SU-DHL-6 (cell line): ENCODE results near the gene ABCB8.

Experiments
- H2AFZ ChIP-seq: fragments of 200-600 bp; sonication (generic); 2 replicates; pipeline ENCODE4 v1.6.1; 2014; ENCODE audit warnings: low read depth, mild to moderate bottlenecking, moderate library complexity, mixed read lengths, antibody characterized with exemption, low read length; ENCODE audit not compliant: severe bottlenecking
- H3F3A ChIP-seq: fragments of 200-600 bp; shearing (Covaris generic); 2 replicates; pipeline ENCODE4 v1.6.0; 2016; ENCODE audit warnings: antibody characterized with exemption, mild to moderate bottlenecking; ENCODE audit not compliant: insufficient read depth
- H3K27ac ChIP-seq: fragments of 200-600 bp; sonication (generic); 2 replicates; pipeline ENCODE4 v1.5.1; 2016; ENCODE audit warnings: low read depth, mild to moderate bottlenecking, low read length, moderate library complexity, mixed read lengths
- H3K27me3 ChIP-seq: fragments of 200-600 bp; sonication (generic), shearing (Covaris generic); 2 replicates; pipeline ENCODE4 v1.6.0; 2014; ENCODE audit warnings: mild to moderate bottlenecking, low read length
- H3K36me3 ChIP-seq: fragments of 200-600 bp; sonication (generic); 2 replicates; pipeline ENCODE4 v1.6.1; 2014; ENCODE audit warnings: mild to moderate bottlenecking, low read length, mixed read lengths
- H3K4me2 ChIP-seq: fragments of 300-600, 200-600 bp; shearing (Covaris generic), sonication (generic); 2 replicates; pipeline ENCODE4 v1.6.0; 2014; ENCODE audit warnings: low read length, low read depth, mild to moderate bottlenecking; ENCODE audit not compliant: poor library complexity, severe bottlenecking
- H3K4me3 ChIP-seq: fragments of 200-600 bp; sonication (generic); 2 replicates; pipeline ENCODE4 v1.5.1; 2014; ENCODE audit warnings: antibody characterized with exemption, low read length, mild to moderate bottlenecking, mixed read lengths; ENCODE audit not compliant: insufficient read depth, poor library complexity, severe bottlenecking
- H3K79me2 ChIP-seq: fragments of 200-600 bp; sonication (generic); 2 replicates; pipeline ENCODE4 v1.6.1; 2014; ENCODE audit warnings: mild to moderate bottlenecking, low read length, moderate library complexity; ENCODE audit not compliant: insufficient read depth
- H3K9ac ChIP-seq: fragments of 200-600 bp; sonication (generic); 2 replicates; pipeline ENCODE4 v1.7.0; 2014; ENCODE audit warnings: mild to moderate bottlenecking, low read length
- H3K9me2 ChIP-seq: fragments of 200-600 bp; sonication (generic); replicated peaks from 2 replicates; pipeline ENCODE4 v1.6.1; 2014; ENCODE audit warnings: low read length; ENCODE audit not compliant: insufficient read depth
- H3K9me3 ChIP-seq: fragments of 200-600 bp; sonication (generic); 2 replicates; pipeline ENCODE4 v1.6.1; 2014; ENCODE audit warnings: low read length, mixed read lengths; ENCODE audit not compliant: insufficient read depth
- H4K20me1 ChIP-seq: fragments of 200-600 bp; sonication (generic); 2 replicates; pipeline ENCODE4 v1.6.1; 2014; ENCODE audit warnings: low read depth, mild to moderate bottlenecking, antibody characterized with exemption, low read length, moderate library complexity, mixed read lengths
- EZH2phosphoT487 ChIP-seq: fragments of 200-600 bp; sonication (generic), shearing (Covaris generic); conservative IDR thresholded peaks from 2 replicates; pipeline ENCODE4 v1.6.1; 2018; ENCODE audit warnings: mild to moderate bottlenecking, antibody characterized with exemption, low read length, moderate library complexity, mixed read lengths
- TF ChIP-seq, protein P1 (sequence below): fragments of 200-600 bp; sonication (generic); IDR thresholded peaks from one replicate; pipeline ENCODE4 v1.5.1; 2017; ENCODE audit warnings: antibody characterized with exemption, mild to moderate bottlenecking, low read length, moderate library complexity; ENCODE audit not compliant: insufficient read depth, poor library complexity, severe bottlenecking

ABCB8 gene

DNA sequence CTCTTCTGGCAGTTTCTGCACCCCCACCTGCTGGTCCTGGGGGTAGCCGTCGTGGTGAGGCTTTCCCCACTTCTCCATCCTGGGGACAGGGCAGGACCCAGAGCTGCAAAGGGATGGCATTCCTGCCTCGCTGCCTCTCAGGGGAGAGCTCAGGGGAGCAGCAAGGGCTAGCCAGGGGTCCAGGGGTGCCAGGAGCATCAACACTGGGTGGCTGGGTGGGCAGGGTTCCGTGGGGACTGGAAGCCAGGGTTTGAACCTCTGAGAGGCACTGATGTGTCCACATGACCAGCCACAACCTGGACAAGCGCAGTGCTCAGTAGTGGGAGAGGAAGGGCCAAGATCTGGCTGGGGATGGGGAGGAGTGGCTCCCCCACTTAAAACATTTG lies 5.6 kb downstream of the ABCB8 start:
- Histone ChIP-seq H3K4me3 (no peak overlapping the region), H3K9me2 (no peaks in the 10 kb centered on the region), H3K79me2 (peaks cover 9% of the 10 kb centered on the region; the same call in 1 of the 2 replicates), H3K36me3 (no peaks in the 10 kb centered on the region), H3K4me2 (no peak overlapping the region), H3K9ac (no peak overlapping the region), H2AFZ (no peak overlapping the region), H3K27me3 (no peaks in the 10 kb centered on the region), H4K20me1 (no peaks in the 10 kb centered on the region), H3K9me3 (no peaks in the 10 kb centered on the region), H3F3A (no peaks in the 10 kb centered on the region), H3K27ac (no peak overlapping the region)
- TF ChIP-seq, protein P1, sequence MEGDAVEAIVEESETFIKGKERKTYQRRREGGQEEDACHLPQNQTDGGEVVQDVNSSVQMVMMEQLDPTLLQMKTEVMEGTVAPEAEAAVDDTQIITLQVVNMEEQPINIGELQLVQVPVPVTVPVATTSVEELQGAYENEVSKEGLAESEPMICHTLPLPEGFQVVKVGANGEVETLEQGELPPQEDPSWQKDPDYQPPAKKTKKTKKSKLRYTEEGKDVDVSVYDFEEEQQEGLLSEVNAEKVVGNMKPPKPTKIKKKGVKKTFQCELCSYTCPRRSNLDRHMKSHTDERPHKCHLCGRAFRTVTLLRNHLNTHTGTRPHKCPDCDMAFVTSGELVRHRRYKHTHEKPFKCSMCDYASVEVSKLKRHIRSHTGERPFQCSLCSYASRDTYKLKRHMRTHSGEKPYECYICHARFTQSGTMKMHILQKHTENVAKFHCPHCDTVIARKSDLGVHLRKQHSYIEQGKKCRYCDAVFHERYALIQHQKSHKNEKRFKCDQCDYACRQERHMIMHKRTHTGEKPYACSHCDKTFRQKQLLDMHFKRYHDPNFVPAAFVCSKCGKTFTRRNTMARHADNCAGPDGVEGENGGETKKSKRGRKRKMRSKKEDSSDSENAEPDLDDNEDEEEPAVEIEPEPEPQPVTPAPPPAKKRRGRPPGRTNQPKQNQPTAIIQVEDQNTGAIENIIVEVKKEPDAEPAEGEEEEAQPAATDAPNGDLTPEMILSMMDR: no peak
- no peak for TF ChIP-seq EZH2phosphoT487

DNA sequence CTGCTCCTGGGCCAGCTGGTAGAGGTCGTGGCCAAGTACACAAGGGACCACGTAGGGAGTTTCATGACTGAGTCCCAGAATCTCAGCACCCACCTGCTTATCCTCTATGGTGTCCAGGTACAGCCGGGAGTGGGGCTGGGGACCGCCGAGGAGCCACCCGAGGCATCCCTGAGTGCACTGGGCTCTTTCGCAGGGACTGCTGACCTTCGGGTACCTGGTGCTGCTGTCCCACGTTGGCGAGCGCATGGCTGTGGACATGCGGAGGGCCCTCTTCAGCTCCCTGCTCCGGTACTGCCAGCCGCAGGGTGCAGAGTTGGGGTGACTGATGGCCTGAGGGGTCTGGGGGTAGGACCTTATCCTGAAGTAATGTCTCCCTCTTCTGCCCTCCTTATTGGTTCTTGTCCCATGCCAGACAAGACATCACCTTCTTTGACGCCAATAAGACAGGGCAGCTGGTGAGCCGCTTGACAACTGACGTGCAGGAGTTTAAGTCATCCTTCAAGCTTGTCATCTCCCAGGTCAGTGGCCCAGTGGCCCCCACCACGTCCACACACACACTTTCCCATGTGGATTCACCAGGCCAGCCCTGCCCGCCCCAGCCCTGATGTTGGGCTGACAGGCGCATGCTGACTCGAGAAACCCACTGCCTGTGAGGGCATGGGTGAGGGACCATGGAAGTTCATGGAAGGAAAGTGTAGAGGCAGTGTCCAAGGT lies 6.2 kb downstream of the ABCB8 start:
- Histone ChIP-seq H3K9me2 (no peaks in the 10 kb centered on the region), H3K27ac (no peak overlapping the region), H3K9me3 (no peaks in the 10 kb centered on the region), H3F3A (no peaks in the 10 kb centered on the region), H3K9ac (no peak overlapping the region), H3K4me3 (no peak overlapping the region), H3K4me2 (no peak overlapping the region), H4K20me1 (no peaks in the 10 kb centered on the region), H3K27me3 (no peaks in the 10 kb centered on the region), H3K79me2 (peaks cover 5% of the 10 kb centered on the region; the same call in 1 of the 2 replicates), H3K36me3 (no peaks in the 10 kb centered on the region), H2AFZ (no peak overlapping the region)
- TF ChIP-seq, protein P1: no peak
- TF ChIP-seq EZH2phosphoT487: no peak

DNA sequence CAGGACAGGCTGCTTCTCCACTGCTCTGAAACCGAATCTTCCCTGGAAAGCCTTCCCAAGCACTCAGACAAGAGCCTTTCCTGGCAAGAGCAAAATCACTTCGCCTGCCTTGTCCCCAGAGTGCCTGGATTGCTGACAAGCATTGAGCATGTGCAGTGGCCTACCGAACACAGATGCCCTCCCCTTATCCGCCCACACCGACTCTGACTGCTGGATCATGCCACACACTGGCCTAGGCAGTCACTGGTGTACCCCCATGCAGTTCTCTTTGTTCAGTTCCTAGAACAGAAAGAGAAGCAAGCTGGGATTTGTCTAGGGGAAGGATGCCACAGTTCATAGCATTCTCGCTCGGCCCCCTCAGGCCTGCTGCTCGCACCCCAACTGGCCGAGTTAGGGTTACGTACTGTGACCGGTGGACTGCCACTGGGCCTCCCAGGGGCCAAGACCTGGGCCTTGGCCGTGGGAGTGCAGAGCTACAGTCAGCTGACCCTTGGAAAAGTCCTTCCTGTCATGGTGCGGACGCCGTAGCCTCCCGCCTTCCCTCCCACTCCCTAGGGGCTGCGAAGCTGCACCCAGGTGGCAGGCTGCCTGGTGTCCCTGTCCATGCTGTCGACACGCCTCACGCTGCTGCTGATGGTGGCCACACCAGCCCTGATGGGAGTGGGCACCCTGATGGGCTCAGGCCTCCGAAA lies 6.9 kb downstream of the ABCB8 start:
- Histone ChIP-seq H3K9me3 (no peaks in the 10 kb centered on the region), H3K4me2 (no peak overlapping the region), H3K36me3 (no peaks in the 10 kb centered on the region), H3K27me3 (no peaks in the 10 kb centered on the region), H3K79me2 (no peaks in the 10 kb centered on the region), H4K20me1 (no peaks in the 10 kb centered on the region), H3K9me2 (no peaks in the 10 kb centered on the region), H2AFZ (no peak overlapping the region), H3K9ac (no peak overlapping the region), H3K27ac (no peak overlapping the region), H3F3A (no peaks in the 10 kb centered on the region), H3K4me3 (no peak overlapping the region)
- no peak for TF ChIP-seq EZH2phosphoT487
- TF ChIP-seq, protein P1: no peak
